GM12872 (cell line): ENCODE measurements around the gene SLC6A8.
A peak's percentile ranks its signal among the peaks of the same experiment; 100 is the strongest.

ENCODE experiments used
- TF ChIP-seq, protein P1 (sequence below): IDR thresholded peaks from 3 replicates; pipeline ENCODE4 v1.5.1; 2011; ENCODE audit warnings: low read depth, mild to moderate bottlenecking, low read length, moderate library complexity; ENCODE audit not compliant: insufficient read depth

Gene SLC6A8

DNA sequence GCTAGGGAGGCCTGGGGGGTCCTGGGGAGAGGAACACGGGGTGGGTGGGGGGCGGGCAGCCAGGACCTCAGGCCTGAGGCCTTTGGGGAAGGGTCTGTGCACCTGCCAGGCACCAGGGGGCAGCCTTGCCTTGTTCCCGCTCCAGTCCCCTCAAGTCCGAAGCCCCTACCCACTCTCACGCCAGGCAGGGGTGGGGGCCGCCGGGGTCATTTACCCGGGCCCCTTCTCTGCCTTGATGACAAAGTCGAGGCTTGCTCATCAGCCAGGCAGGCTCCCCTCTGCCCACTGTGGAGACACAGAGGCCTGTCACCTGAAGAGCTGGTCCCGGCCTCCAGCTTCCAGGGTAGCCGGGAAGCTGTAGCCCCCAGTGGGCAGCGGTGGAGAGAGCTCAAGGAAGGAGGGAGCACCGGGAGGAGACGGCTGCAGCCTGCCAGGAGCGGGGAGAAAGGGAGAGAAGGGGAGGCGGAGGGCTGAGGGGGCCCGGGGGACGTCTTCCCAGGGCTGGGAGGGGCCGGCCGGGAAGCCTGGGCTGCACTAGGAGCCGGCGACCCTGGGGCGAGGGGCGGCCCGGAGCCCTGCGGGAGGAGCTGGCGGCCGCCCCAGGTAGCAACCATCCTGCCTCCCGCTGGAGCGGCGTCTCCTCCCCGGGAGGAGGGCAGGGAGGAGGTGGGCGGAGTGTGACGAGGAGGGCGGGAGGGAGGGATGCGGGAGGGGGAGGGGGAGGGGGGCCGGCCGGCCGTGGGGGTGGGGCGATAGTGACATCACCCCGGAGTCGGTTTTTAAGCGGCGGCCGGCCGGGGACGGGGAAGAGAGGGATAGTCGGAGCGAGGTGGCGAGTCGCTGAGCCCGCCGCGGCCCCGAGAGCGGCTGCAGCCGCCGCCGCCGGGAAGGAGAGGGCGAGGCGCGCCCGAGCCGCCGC is at the start of gene SLC6A8:
Gene SLC6A8, plus strand, starts transcription at position 806 of the 919 bp plus-strand sequence. CDS start 649 bp downstream, outside the sequence.
- TF ChIP-seq, protein P1, sequence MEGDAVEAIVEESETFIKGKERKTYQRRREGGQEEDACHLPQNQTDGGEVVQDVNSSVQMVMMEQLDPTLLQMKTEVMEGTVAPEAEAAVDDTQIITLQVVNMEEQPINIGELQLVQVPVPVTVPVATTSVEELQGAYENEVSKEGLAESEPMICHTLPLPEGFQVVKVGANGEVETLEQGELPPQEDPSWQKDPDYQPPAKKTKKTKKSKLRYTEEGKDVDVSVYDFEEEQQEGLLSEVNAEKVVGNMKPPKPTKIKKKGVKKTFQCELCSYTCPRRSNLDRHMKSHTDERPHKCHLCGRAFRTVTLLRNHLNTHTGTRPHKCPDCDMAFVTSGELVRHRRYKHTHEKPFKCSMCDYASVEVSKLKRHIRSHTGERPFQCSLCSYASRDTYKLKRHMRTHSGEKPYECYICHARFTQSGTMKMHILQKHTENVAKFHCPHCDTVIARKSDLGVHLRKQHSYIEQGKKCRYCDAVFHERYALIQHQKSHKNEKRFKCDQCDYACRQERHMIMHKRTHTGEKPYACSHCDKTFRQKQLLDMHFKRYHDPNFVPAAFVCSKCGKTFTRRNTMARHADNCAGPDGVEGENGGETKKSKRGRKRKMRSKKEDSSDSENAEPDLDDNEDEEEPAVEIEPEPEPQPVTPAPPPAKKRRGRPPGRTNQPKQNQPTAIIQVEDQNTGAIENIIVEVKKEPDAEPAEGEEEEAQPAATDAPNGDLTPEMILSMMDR = peak; percentile 47; the same call in 2 of the 3 replicates

- TF ChIP-seq, protein P1 = no peak
Measured at GRCh38 chrX:153638041-153638371, 49.7 kb upstream of the SLC6A8 start.

DNA sequence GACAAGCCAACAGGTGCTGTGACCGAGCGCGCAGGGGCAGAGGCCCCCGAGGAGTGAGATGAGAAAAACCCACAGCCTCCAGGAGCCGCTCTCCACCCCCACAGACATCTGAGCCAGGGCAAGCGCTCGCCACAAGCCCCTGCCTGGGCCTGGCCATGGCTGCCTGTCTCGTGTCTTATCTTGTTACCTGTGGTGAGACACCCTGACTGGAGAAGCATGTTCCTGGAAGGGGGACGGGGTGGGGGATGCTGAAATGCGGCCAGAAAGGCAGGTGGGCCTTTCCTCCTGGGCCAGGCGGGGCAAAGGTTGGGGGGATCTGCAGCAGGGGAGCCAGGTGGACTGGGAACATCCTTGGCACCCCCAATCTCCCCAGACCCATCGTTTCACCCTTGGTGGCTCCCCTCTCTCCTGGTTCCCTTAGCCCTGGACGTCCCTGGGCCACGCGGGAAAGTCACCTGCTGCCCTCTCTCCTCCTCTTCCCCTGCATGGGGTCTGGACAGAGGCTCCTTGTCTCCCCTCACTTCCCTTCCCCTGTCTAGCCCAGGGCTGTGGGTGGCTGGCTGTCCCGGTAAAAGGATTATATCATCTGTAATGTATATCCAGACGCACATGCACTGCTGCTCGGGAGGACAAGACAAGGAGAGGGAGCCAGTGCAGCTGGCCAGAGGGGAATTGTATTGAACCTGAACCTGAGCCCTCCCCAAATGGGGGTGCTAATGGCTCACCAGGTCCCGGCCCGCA is 49.1 kb upstream of the SLC6A8 start:
- TF ChIP-seq, protein P1 = no peak

GRCh38 chrX:153639177-153640044 is 48.3 kb upstream of the SLC6A8 start:
- TF ChIP-seq, protein P1 = no peak

DNA sequence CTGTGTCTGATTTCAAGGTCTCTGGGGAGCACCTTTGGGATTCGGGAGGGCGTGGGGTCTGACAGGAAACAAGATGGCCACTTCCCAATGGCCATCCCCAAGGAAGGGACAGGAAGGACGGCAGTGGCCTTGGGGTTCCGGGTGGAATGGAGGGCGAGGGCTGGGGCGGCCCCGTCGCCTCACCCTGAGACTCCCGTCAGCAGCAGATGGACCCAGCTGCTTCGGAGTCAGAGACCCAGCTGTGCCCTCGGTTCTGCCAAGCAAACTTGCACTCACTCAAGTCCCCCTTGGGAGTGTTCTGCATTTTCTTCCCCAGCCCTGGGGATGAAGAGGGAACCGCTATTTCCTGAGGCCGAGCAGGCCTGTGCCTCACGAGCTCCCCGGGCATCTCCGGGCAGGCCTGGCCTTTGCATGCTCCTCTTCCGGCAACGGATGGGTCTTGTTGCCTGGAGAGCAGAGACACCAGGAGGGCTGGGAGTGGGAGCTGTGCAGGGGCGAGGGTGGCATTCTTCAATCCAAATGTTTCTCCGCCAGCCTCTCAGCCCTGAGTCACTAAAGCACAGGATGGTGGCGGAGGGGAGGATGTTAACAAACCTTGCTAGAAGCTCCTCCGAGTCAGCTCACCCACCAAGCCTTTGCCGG is 47.6 kb upstream of the SLC6A8 start:
- TF ChIP-seq, protein P1 = no peak

GRCh38 chrX:153640736-153641575 is 46.8 kb upstream of the SLC6A8 start:
- TF ChIP-seq, protein P1 = no peak
